ENCODE measurements around the gene SPIB. TPM values are rescaled to one million over a fixed set of nuclear protein-coding genes. Genes with fewer than 3 reads are reported as not detected.

The SPIB gene
- 1 to 10 TPM in 3 of 4 donors, under 1 TPM in 1; 0.46 to 1.7 (median 1.3) TPM for polyA plus RNA-seq (ENCODE audit: insufficient read length in 4 of 4)

GRCh38 chr19:50418176-50419021, at the start of gene SPIB:
Gene SPIB, plus strand, starts transcription at chr19:50418938. Its CDS starts 25 bp downstream, at chr19:50418963.
- no peak for DNase-seq (ENCODE audit: low read depth in 4 of 4, low spot score in 3 of 4)

- no peak for DNase-seq (ENCODE audit: low read depth in 4 of 4, low spot score in 3 of 4)
Measured at GRCh38 chr19:50371914-50372475, 46.7 kb upstream of the SPIB start.

GRCh38 chr19:50376166-50377050, 42.3 kb upstream of the SPIB start, which contains the start of gene NR1H2:
Gene NR1H2, plus strand, starts transcription at chr19:50376457. Its CDS starts 1,149 bp downstream, at chr19:50377606.
- DNase-seq (ENCODE audit: low read depth in 4 of 4, low spot score in 3 of 4): peak; percentile 91 to 95 (median 92)

GRCh38 chr19:50377051-50377461, 41.7 kb upstream of the SPIB start:
- DNase-seq (ENCODE audit: low read depth in 4 of 4, low spot score in 3 of 4): no peak

GRCh38 chr19:50377517-50377916, 41.2 kb upstream of the SPIB start:
- DNase-seq (ENCODE audit: low read depth in 4 of 4, low spot score in 3 of 4): no peak

- no peak for DNase-seq (ENCODE audit: low read depth in 4 of 4, low spot score in 3 of 4)
Measured at GRCh38 chr19:50378169-50378862, 40.4 kb upstream of the SPIB start.

GRCh38 chr19:50378863-50379236, 39.9 kb upstream of the SPIB start:
- no peak for DNase-seq (ENCODE audit: low read depth in 4 of 4, low spot score in 3 of 4)

GRCh38 chr19:50379602-50380001, 39.1 kb upstream of the SPIB start:
- no peak for DNase-seq (ENCODE audit: low read depth in 4 of 4, low spot score in 3 of 4)

GRCh38 chr19:50380137-50380536, 38.6 kb upstream of the SPIB start:
- DNase-seq (ENCODE audit: low read depth in 4 of 4, low spot score in 3 of 4): no peak

- DNase-seq (ENCODE audit: low read depth in 4 of 4, low spot score in 3 of 4): no peak
Measured at GRCh38 chr19:50380751-50381151, 38.0 kb upstream of the SPIB start.

- no peak for DNase-seq (ENCODE audit: low read depth in 4 of 4, low spot score in 3 of 4)
Measured at GRCh38 chr19:50381881-50382729, 36.6 kb upstream of the SPIB start.

GRCh38 chr19:50383001-50383851, 35.5 kb upstream of the SPIB start:
- no peak for DNase-seq (ENCODE audit: low read depth in 4 of 4, low spot score in 3 of 4)

GRCh38 chr19:50383852-50384684, 34.7 kb upstream of the SPIB start, which contains the start of gene POLD1:
Gene POLD1, plus strand, starts transcription at chr19:50384347. Its CDS starts 14,505 bp downstream, at chr19:50398852.
- DNase-seq (ENCODE audit: low read depth in 4 of 4, low spot score in 3 of 4): peak; percentile 91 to 96 (median 93)

- no peak for DNase-seq (ENCODE audit: low read depth in 4 of 4, low spot score in 3 of 4)
Measured at GRCh38 chr19:50384685-50385535, 33.8 kb upstream of the SPIB start.

- no peak for DNase-seq (ENCODE audit: low read depth in 4 of 4, low spot score in 3 of 4)
Measured at GRCh38 chr19:50387176-50387867, 31.4 kb upstream of the SPIB start.

GRCh38 chr19:50387868-50388245, 30.9 kb upstream of the SPIB start:
- DNase-seq (ENCODE audit: low read depth in 4 of 4, low spot score in 3 of 4): no peak
